WTC11 (cell line): Measurements from ENCODE around the gene TMEM187. TPM values are rescaled to one million over a fixed set of nuclear protein-coding genes. Genes with fewer than 3 reads are reported as not detected.
A peak's percentile ranks its signal among the peaks of the same experiment; 100 is the strongest.

Experiments used
- ATAC-seq: fragments of 200-7000 bp; cut with Tn5 transposase; 2 replicates; pipeline ENCODE4 v1.10.0; 2021; ENCODE audit warnings: mild to moderate bottlenecking, moderate library complexity
- CTCF ChIA-PET: fragments of 300-600 bp; sonication (Branson Sonifier 250); formaldehyde crosslinking; loops from one replicate; lab custom pipeline; 2021; ENCODE audit warnings: antibody characterized with exemption; lab: Charles Lee
- POLR2A ChIA-PET: fragments of 350-600 bp; sonication (Branson Sonifier 250); formaldehyde crosslinking; loops from one replicate; lab custom pipeline; 2021; ENCODE audit warnings: antibody characterized with exemption; lab: Charles Lee
- DNase-seq: peaks from one replicate; pipeline ENCODE4 v3.0.0; 2021; ENCODE audit warnings: low spot score
- H3K27ac Mint-ChIP-seq: 2 replicates; pipeline ENCODE4 v1.8.0; 2021; ENCODE audit warnings: mixed read lengths
- H3K27me3 Mint-ChIP-seq: 2 replicates; pipeline ENCODE4 v1.8.0; 2021; ENCODE audit warnings: low read depth, mild to moderate bottlenecking, moderate library complexity, mixed read lengths
- H3K36me3 Mint-ChIP-seq: 2 replicates; pipeline ENCODE4 v1.8.0; 2021; ENCODE audit warnings: mixed read lengths
- H3K4me1 Mint-ChIP-seq: 2 replicates; pipeline ENCODE4 v1.8.0; 2022; ENCODE audit warnings: mixed read lengths
- H3K4me3 Mint-ChIP-seq: 2 replicates; pipeline ENCODE4 v1.8.0; 2021; ENCODE audit warnings: mild to moderate bottlenecking, moderate library complexity, mixed read lengths
- H3K9me3 Mint-ChIP-seq: 2 replicates; pipeline ENCODE4 v1.8.0; 2021; ENCODE audit warnings: mixed read lengths
- ARID4B ChIP-seq: sonication (generic); formaldehyde crosslinking; IDR thresholded peaks from 2 replicates; pipeline ENCODE4 v1.8.0; 2023; ENCODE audit warnings: missing genetic modification reagents, mild to moderate bottlenecking, borderline replicate concordance
- CTCF ChIP-seq: fragments of 200-600 bp; IDR thresholded peaks from 2 replicates; pipeline ENCODE4 v1.8.0; 2022; ENCODE audit warnings: antibody characterized with exemption
- E2F5 ChIP-seq: sonication (generic); formaldehyde crosslinking; IDR thresholded peaks from 2 replicates; pipeline ENCODE4 v1.8.1; 2022; ENCODE audit warnings: mild to moderate bottlenecking, moderate library complexity, missing genetic modification reagents
- ERG ChIP-seq: fragments of 250-450 bp; sonication (Bioruptor Pico); IDR thresholded peaks from 2 replicates; pipeline ENCODE4 v1.8.0; 2021; ENCODE audit warnings: mild to moderate bottlenecking
- ESRRA ChIP-seq: sonication (generic); formaldehyde crosslinking; IDR thresholded peaks from 2 replicates; pipeline ENCODE4 v1.8.1; 2022; ENCODE audit warnings: mild to moderate bottlenecking, missing genetic modification reagents, borderline replicate concordance
- ETV6 ChIP-seq: sonication (generic); formaldehyde crosslinking; IDR thresholded peaks from 2 replicates; pipeline ENCODE4 v1.8.1; 2022; ENCODE audit warnings: mild to moderate bottlenecking, missing genetic modification reagents
- HMGA2 ChIP-seq: fragments of 250-450 bp; sonication (Bioruptor Pico); IDR thresholded peaks from 2 replicates; pipeline ENCODE4 v1.4.0; 2021; ENCODE audit warnings: mild to moderate bottlenecking, moderate library complexity
- JUN ChIP-seq: sonication (generic); formaldehyde crosslinking; IDR thresholded peaks from 2 replicates; pipeline ENCODE4 v1.8.0; 2023; ENCODE audit warnings: mild to moderate bottlenecking, missing genetic modification reagents
- RELA ChIP-seq: sonication (generic); formaldehyde crosslinking; IDR thresholded peaks from 2 replicates; pipeline ENCODE4 v1.8.1; 2022; ENCODE audit warnings: missing genetic modification reagents, mild to moderate bottlenecking, borderline replicate concordance
- SOX15 ChIP-seq: fragments of 250-450 bp; sonication (Bioruptor Pico); IDR thresholded peaks from 2 replicates; pipeline ENCODE4 v1.9.0; 2021; ENCODE audit warnings: mild to moderate bottlenecking
- TCF7 ChIP-seq: sonication (generic); formaldehyde crosslinking; IDR thresholded peaks from 2 replicates; pipeline ENCODE4 v1.8.0; 2022; ENCODE audit warnings: mild to moderate bottlenecking, low read depth, missing genetic modification reagents, moderate library complexity
- USF1 ChIP-seq: sonication (generic); formaldehyde crosslinking; IDR thresholded peaks from 2 replicates; pipeline ENCODE4 v1.8.0; 2022; ENCODE audit warnings: mild to moderate bottlenecking, missing genetic modification reagents
- ZBTB21 ChIP-seq: sonication (generic); formaldehyde crosslinking; IDR thresholded peaks from 2 replicates; pipeline ENCODE4 v1.8.1; 2023; ENCODE audit warnings: mild to moderate bottlenecking, missing genetic modification reagents, borderline replicate concordance
- ZNF121 ChIP-seq: sonication (generic); formaldehyde crosslinking; IDR thresholded peaks from 2 replicates; pipeline ENCODE4 v1.8.0; 2023; ENCODE audit warnings: missing genetic modification reagents
- ZNF416 ChIP-seq: fragments of 250-450 bp; sonication (Bioruptor Pico); IDR thresholded peaks from 2 replicates; pipeline ENCODE4 v1.9.0; 2021; ENCODE audit warnings: mild to moderate bottlenecking, inconsistent platforms
- total RNA-seq: library from RNA; stranded (reverse); gene quantifications from 3 replicates; pipeline ENCODE4 v1.2.3, GENCODE V29; 2021
- TF ChIP-seq, protein P1 (sequence below): fragments of 250-450 bp; sonication (Bioruptor Pico); IDR thresholded peaks from 2 replicates; pipeline ENCODE4 v1.9.0; 2021; ENCODE audit warnings: mild to moderate bottlenecking
- TF ChIP-seq, protein P2 (sequence below): fragments of 250-450 bp; sonication (Bioruptor Pico); conservative IDR thresholded peaks from 2 replicates; pipeline ENCODE4 v1.9.0; 2021; ENCODE audit warnings: mild to moderate bottlenecking

Gene TMEM187
- total RNA-seq, 1 experiment from 2014 or later, result 8.4 TPM

DNA sequence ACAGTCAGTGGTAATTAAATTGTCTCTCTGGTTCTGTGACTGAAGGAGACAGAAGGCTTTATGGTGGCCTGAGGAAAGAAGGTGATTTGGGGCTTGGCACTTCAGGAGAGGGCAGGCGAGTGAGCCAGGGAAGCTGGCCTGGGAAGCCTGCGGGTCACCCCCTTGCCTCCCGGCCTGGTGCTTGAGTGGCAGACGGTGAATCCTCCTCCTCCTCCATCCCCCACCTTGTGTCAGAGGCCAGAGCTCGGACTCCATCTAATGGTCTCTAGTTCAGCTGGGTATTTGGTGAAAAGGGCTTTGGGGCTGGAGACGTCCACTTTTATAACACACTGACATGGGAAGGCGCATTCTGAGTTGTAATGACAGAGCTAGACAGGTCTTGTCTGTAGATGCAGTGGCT lies 8.7 kb downstream of the TMEM187 start:
- H3K27me3 Mint-ChIP-seq, result no peaks in the 10 kb centered on the region
- H3K36me3 Mint-ChIP-seq, result no peaks in the 10 kb centered on the region
- peak overlapping the region; percentile 44 for H3K27ac Mint-ChIP-seq
- POLR2A ChIA-PET, result interaction anchor here (0.6 kb wide), 1 partner anchor 10 kb away, joined by 3 read pairs; the partner anchor contains the start of gene HCFC1
- TF ChIP-seq ERG (CRISPR knock-in tag) (no peak), SOX15 (no peak), ARID4B (CRISPR knock-in tag) (no peak), TCF7 (CRISPR knock-in tag) (no peak), HMGA2 (CRISPR knock-in tag) (no peak), JUN (no peak), ESRRA (no peak), RELA (CRISPR knock-in tag) (no peak), E2F5 (no peak), USF1 (no peak), CTCF (no peak), ETV6 (CRISPR knock-in tag) (no peak), ZBTB21 (no peak), ZNF416 (CRISPR knock-in tag) (no peak), ZNF121 (CRISPR knock-in tag) (no peak)
- TF ChIP-seq, protein P1, sequence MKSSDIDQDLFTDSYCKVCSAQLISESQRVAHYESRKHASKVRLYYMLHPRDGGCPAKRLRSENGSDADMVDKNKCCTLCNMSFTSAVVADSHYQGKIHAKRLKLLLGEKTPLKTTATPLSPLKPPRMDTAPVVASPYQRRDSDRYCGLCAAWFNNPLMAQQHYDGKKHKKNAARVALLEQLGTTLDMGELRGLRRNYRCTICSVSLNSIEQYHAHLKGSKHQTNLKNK, result no peak
- TF ChIP-seq, protein P2, sequence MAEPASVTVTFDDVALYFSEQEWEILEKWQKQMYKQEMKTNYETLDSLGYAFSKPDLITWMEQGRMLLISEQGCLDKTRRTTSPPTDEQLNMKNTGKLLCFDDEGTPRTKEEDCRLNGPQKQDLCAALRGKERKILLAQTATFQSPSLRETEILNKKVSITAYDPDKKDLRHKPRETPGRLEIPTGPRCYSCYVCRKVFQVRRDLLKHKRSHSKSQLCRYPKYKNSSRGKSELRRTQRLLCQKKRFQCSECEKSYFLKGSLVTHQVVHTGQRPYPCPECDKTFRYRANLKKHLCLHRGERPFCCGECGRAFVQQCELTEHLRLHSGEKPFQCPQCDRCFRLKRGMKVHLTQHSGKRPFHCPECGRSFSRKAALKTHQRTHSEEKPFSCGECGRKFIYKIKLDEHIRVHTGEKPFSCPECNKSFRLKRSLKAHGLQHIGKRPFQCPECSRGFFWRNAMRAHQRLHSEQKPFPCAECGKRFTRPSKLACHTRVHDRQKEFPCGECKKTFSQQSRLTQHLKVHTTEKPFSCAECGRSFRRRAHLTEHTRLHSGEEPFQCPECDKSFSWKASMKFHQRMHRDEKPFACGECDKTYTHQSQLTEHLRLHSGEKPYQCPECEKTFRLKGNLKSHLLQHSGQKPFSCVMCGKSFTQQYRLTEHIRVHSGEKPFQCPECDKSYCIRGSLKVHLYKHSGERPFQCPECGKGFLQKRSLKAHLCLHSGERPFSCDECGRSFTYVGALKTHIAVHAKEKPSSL (CRISPR knock-in tag), result no peak
- no peak for ATAC-seq
- no peak overlapping the region for H3K4me3 Mint-ChIP-seq
- no peak for DNase-seq
- H3K9me3 Mint-ChIP-seq, result no peaks in the 10 kb centered on the region
- CTCF ChIA-PET, result no interaction called here
- peaks cover 4% of the 10 kb centered on the region; the same call in 1 of the 2 replicates for H3K4me1 Mint-ChIP-seq
